Osteoblast (primary cell): ENCODE measurements around the gene CCDC91. TPM values are rescaled to one million over a fixed set of nuclear protein-coding genes. Genes with fewer than 3 reads are reported as not detected.

ENCODE experiments used
- DNase-seq: peaks from one replicate; pipeline ENCODE4 v3.0.0; 2011; ENCODE audit warnings: low spot score, mixed read lengths; ENCODE audit not compliant: insufficient read length; ENCODE audit errors: missing footprints
- H2AFZ ChIP-seq: 2 replicates; pipeline ENCODE4 v1.6.0; 2011; ENCODE audit warnings: mild to moderate bottlenecking, low read length
- H3K27ac ChIP-seq: 2 replicates; pipeline ENCODE4 v1.5.1; 2011; ENCODE audit warnings: mild to moderate bottlenecking, low read depth, low read length, moderate library complexity
- H3K27me3 ChIP-seq: 2 replicates; pipeline ENCODE4 v1.6.0; 2012; ENCODE audit warnings: mild to moderate bottlenecking, control low read depth, inconsistent platforms, low read length, moderate library complexity; ENCODE audit not compliant: insufficient read depth
- H3K36me3 ChIP-seq: 2 replicates; pipeline ENCODE4 v1.5.1; 2011; ENCODE audit warnings: mild to moderate bottlenecking, low read length, control low read depth, moderate library complexity; ENCODE audit not compliant: insufficient read depth
- H3K4me1 ChIP-seq: 2 replicates; pipeline ENCODE4 v1.5.1; 2011; ENCODE audit warnings: mild to moderate bottlenecking, low read length, control low read depth, moderate library complexity; ENCODE audit not compliant: insufficient read depth
- H3K4me2 ChIP-seq: 2 replicates; pipeline ENCODE4 v1.6.0; 2011; ENCODE audit warnings: mild to moderate bottlenecking, low read length; ENCODE audit not compliant: insufficient read depth
- H3K4me3 ChIP-seq: fragments of 200-600 bp; sonication (generic); 3 replicates; pipeline ENCODE4 v1.5.1; 2012; ENCODE audit warnings: mild to moderate bottlenecking, low read length, inconsistent platforms; ENCODE audit not compliant: insufficient read depth
- H3K79me2 ChIP-seq: 2 replicates; pipeline ENCODE4 v1.6.0; 2012; ENCODE audit warnings: mild to moderate bottlenecking, low read length, control low read depth, inconsistent platforms; ENCODE audit not compliant: insufficient read depth
- H3K9me3 ChIP-seq: 2 replicates; pipeline ENCODE4 v1.5.1; 2011; ENCODE audit warnings: low read depth, low read length, control low read depth
- H4K20me1 ChIP-seq: 2 replicates; pipeline ENCODE4 v1.6.0; 2012; ENCODE audit warnings: mild to moderate bottlenecking, low read length, control low read depth; ENCODE audit not compliant: insufficient read depth
- CTCF ChIP-seq: IDR thresholded peaks from 2 replicates; pipeline ENCODE4 v1.5.1; 2011; ENCODE audit warnings: mild to moderate bottlenecking, low read depth, low read length, moderate library complexity; ENCODE audit errors: extremely low read depth
- total RNA-seq: library from RNA; depleted of rRNA; stranded (reverse); fragments of >200 nt; gene quantifications from 2 replicates; pipeline ENCODE4 v1.2.3, GENCODE V29; 2012

Gene CCDC91
- total RNA-seq, 1 donor, result 36.2 TPM

GRCh38 chr12:28175098-28175589 is 15.1 kb upstream of the CCDC91 start:
- no peaks in the 10 kb centered on the region for H3K27me3 ChIP-seq
- no peak overlapping the region for H2AFZ ChIP-seq
- DNase-seq, result no peak
- no peaks in the 10 kb centered on the region for H3K79me2 ChIP-seq
- no peak overlapping the region for H3K27ac ChIP-seq
- TF ChIP-seq CTCF, result no peak
- H3K9me3 ChIP-seq, result no peaks in the 10 kb centered on the region
- H4K20me1 ChIP-seq, result no peaks in the 10 kb centered on the region
- no peaks in the 10 kb centered on the region for H3K36me3 ChIP-seq
- H3K4me3 ChIP-seq, result no peak overlapping the region
- H3K4me2 ChIP-seq, result no peak overlapping the region
- H3K4me1 ChIP-seq, result no peaks in the 10 kb centered on the region

GRCh38 chr12:28176295-28176694 is 14.0 kb upstream of the CCDC91 start:
- no peak overlapping the region for H3K27ac ChIP-seq
- no peaks in the 10 kb centered on the region for H3K4me1 ChIP-seq
- no peaks in the 10 kb centered on the region for H4K20me1 ChIP-seq
- TF ChIP-seq CTCF, result no peak
- no peak overlapping the region for H2AFZ ChIP-seq
- no peak overlapping the region for H3K4me3 ChIP-seq
- DNase-seq, result no peak
- no peaks in the 10 kb centered on the region for H3K27me3 ChIP-seq
- H3K36me3 ChIP-seq, result no peaks in the 10 kb centered on the region
- no peak overlapping the region for H3K4me2 ChIP-seq
- H3K9me3 ChIP-seq, result no peaks in the 10 kb centered on the region
- no peaks in the 10 kb centered on the region for H3K79me2 ChIP-seq

DNA sequence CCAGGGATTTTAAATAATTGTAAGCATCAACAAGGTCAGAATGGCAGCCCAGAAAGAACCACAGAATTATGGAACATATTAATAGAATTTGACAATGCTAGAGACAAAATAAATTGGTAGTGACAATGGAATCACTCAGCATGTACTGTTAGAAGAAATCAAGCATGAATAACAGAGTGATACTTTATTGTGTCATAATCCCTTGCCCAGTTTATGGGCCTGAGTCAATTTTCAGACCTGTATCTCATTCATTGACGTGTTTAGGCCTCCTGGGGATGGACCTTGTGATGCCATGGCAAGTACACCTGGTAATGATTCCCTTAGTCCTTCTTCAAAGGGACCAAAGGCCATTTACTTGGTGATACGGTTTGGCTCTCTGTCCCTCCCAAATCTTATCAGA is 12.8 kb upstream of the CCDC91 start:
- Histone ChIP-seq H3K36me3 (no peaks in the 10 kb centered on the region), H3K4me3 (no peak overlapping the region), H3K27ac (no peak overlapping the region), H3K4me2 (no peak overlapping the region), H3K79me2 (no peaks in the 10 kb centered on the region), H3K27me3 (no peaks in the 10 kb centered on the region), H4K20me1 (no peaks in the 10 kb centered on the region), H2AFZ (no peak overlapping the region), H3K9me3 (no peaks in the 10 kb centered on the region), H3K4me1 (no peaks in the 10 kb centered on the region)
- DNase-seq, result no peak
- no peak for TF ChIP-seq CTCF

DNA sequence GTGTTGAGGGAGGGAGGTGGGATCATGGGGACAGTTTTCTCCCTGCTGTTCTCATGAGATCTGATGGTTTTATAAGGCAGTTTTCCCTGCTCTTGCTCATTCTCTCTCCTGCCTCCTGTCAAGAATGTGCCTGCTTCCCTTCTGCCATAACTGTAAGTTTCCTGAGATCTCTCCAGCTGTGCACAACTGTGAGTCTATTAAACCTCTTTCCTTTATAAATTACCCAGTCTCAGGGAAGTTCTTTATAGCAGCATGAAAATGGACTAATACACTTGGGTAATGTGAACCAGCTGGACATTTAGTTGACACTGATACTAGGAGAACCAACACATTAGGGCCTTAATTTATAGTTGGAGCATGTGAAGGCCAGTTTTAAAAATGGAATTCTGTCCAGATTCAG is 12.4 kb upstream of the CCDC91 start:
- Histone ChIP-seq H3K9me3 (no peaks in the 10 kb centered on the region), H3K4me2 (no peak overlapping the region), H3K27ac (no peak overlapping the region), H4K20me1 (no peaks in the 10 kb centered on the region), H3K4me1 (no peaks in the 10 kb centered on the region), H3K79me2 (no peaks in the 10 kb centered on the region), H2AFZ (no peak overlapping the region), H3K36me3 (no peaks in the 10 kb centered on the region), H3K4me3 (no peak overlapping the region), H3K27me3 (no peaks in the 10 kb centered on the region)
- no peak for TF ChIP-seq CTCF
- DNase-seq, result no peak
